Measurements from ENCODE around the gene DISC1. TPM values are rescaled to one million over a fixed set of nuclear protein-coding genes. Genes with fewer than 3 reads are reported as not detected.
"Not testable (repeated sequence)": the region's sequence is repeated elsewhere in the genome, so short reads cannot be mapped to it uniquely, and the experiment has no call there.

Gene DISC1
- total RNA-seq, 2 donors from 2014 or later = 2.9 to 5.8 TPM

GRCh38 chr1:231893400-231894102 is 267.0 kb downstream of the DISC1 start:
- Mint-ChIP-seq H3K27ac (no peak overlapping the region), H3K36me3 (ENCODE audit: insufficient read depth in 2 of 2) (no peaks in the 10 kb centered on the region), H3K27me3 (ENCODE audit: low read depth) (no peaks in the 10 kb centered on the region), H3K9me3 (peaks cover 0 to 1% of the 10 kb centered on the region in 2 donors), H3K4me1 (ENCODE audit: low read depth) (no peaks in the 10 kb centered on the region), H3K4me3 (no peak overlapping the region)
- DNase-seq (no peak), ATAC-seq (replicated peaks in 1 of 2) (no peak)

GRCh38 chr1:231896806-231897205 is 270.2 kb downstream of the DISC1 start:
- DNase-seq (no peak), ATAC-seq (replicated peaks in 1 of 2) (no peak)
- Mint-ChIP-seq H3K9me3 (peaks cover 0 to 1% of the 10 kb centered on the region in 2 donors), H3K4me1 (ENCODE audit: low read depth) (no peaks in the 10 kb centered on the region), H3K27me3 (ENCODE audit: low read depth) (no peaks in the 10 kb centered on the region), H3K36me3 (ENCODE audit: insufficient read depth in 2 of 2) (no peaks in the 10 kb centered on the region), H3K4me3 (no peak overlapping the region), H3K27ac (no peak overlapping the region)

- H3K27ac Mint-ChIP-seq = no peak overlapping the region
- no peak for DNase-seq
- H3K27me3 Mint-ChIP-seq (ENCODE audit: low read depth) = no peaks in the 10 kb centered on the region
- peaks cover 7% of the 10 kb centered on the region for H3K4me1 Mint-ChIP-seq (ENCODE audit: low read depth)
- no peaks in the 10 kb centered on the region for H3K9me3 Mint-ChIP-seq
- ATAC-seq (replicated peaks in 1 of 2) = no peak
- H3K4me3 Mint-ChIP-seq = no peak overlapping the region
- no peaks in the 10 kb centered on the region for H3K36me3 Mint-ChIP-seq (ENCODE audit: insufficient read depth in 2 of 2)
Measured at GRCh38 chr1:231899046-231899445, 272.5 kb downstream of the DISC1 start.

- H3K36me3 Mint-ChIP-seq (ENCODE audit: insufficient read depth in 2 of 2) = no peaks in the 10 kb centered on the region
- DNase-seq (no peak), ATAC-seq (replicated peaks in 1 of 2) (no peak)
- H3K27ac Mint-ChIP-seq = no peak overlapping the region
- peaks cover 7% of the 10 kb centered on the region for H3K4me1 Mint-ChIP-seq (ENCODE audit: low read depth)
- no peaks in the 10 kb centered on the region for H3K27me3 Mint-ChIP-seq (ENCODE audit: low read depth)
- no peaks in the 10 kb centered on the region for H3K9me3 Mint-ChIP-seq
- H3K4me3 Mint-ChIP-seq = no peak overlapping the region
Measured at GRCh38 chr1:231899713-231900435, 273.3 kb downstream of the DISC1 start.

- Mint-ChIP-seq H3K36me3 (ENCODE audit: insufficient read depth in 2 of 2) (no peaks in the 10 kb centered on the region), H3K27me3 (ENCODE audit: low read depth) (no peaks in the 10 kb centered on the region), H3K27ac (no peak overlapping the region), H3K4me1 (ENCODE audit: low read depth) (peaks cover 7% of the 10 kb centered on the region), H3K4me3 (no peak overlapping the region), H3K9me3 (peaks cover 0 to 4% of the 10 kb centered on the region in 2 donors)
- DNase-seq (no peak), ATAC-seq (replicated peaks in 1 of 2) (no peak)
Measured at GRCh38 chr1:231903586-231904081, 277.0 kb downstream of the DISC1 start.

GRCh38 chr1:231907310-231907709 is 280.7 kb downstream of the DISC1 start:
- not testable (repeated sequence) for ATAC-seq (replicated peaks in 1 of 2)

GRCh38 chr1:231913493-231913892 is 286.9 kb downstream of the DISC1 start:
- no peak for ATAC-seq (replicated peaks in 1 of 2)
- no peak overlapping the region for H3K4me3 Mint-ChIP-seq
- DNase-seq = no peak
- no peak overlapping the region for H3K27ac Mint-ChIP-seq
- H3K4me1 Mint-ChIP-seq (ENCODE audit: low read depth) = peaks cover 52% of the 10 kb centered on the region
- H3K9me3 Mint-ChIP-seq = peaks cover 0 to 2% of the 10 kb centered on the region in 2 donors
- H3K27me3 Mint-ChIP-seq (ENCODE audit: low read depth) = no peaks in the 10 kb centered on the region
- H3K36me3 Mint-ChIP-seq (ENCODE audit: insufficient read depth in 2 of 2) = no peaks in the 10 kb centered on the region

More at GRCh38 chr1:231907310-231907709, 280.7 kb downstream of the DISC1 start:
- H3K27me3 Mint-ChIP-seq (ENCODE audit: low read depth); H3K27ac Mint-ChIP-seq; DNase-seq; H3K36me3 Mint-ChIP-seq (ENCODE audit: insufficient read depth in 2 of 2); H3K4me1 Mint-ChIP-seq (ENCODE audit: low read depth); H3K9me3 Mint-ChIP-seq; H3K4me3 Mint-ChIP-seq: not testable (repeated sequence)

- peaks cover 79% of the 10 kb centered on the region for H3K4me1 Mint-ChIP-seq (ENCODE audit: low read depth)
Measured at GRCh38 chr1:231918239-231919015, 291.8 kb downstream of the DISC1 start.

GRCh38 chr1:231919239-231919885 is 292.8 kb downstream of the DISC1 start:
- Mint-ChIP-seq H3K27ac (peak overlapping the region; percentile 76), H3K27me3 (ENCODE audit: low read depth) (no peaks in the 10 kb centered on the region), H3K9me3 (no peaks in the 10 kb centered on the region), H3K36me3 (ENCODE audit: insufficient read depth in 2 of 2) (no peaks in the 10 kb centered on the region), H3K4me1 (ENCODE audit: low read depth) (peaks cover 77% of the 10 kb centered on the region), H3K4me3 (peak overlapping the region; percentile 44 to 47)
- no peak for ATAC-seq (replicated peaks in 1 of 2)
- no peak for DNase-seq

More at GRCh38 chr1:231918239-231919015, 291.8 kb downstream of the DISC1 start:
- H3K27ac Mint-ChIP-seq = peak overlapping the region; percentile 22
- peak overlapping the region; percentile 44 to 47 for H3K4me3 Mint-ChIP-seq
- H3K27me3 Mint-ChIP-seq (ENCODE audit: low read depth) = no peaks in the 10 kb centered on the region
- H3K9me3 Mint-ChIP-seq = no peaks in the 10 kb centered on the region
- no peaks in the 10 kb centered on the region for H3K36me3 Mint-ChIP-seq (ENCODE audit: insufficient read depth in 2 of 2)
- peak in 1 of 2 donors; percentile 42 for ATAC-seq (replicated peaks in 1 of 2)
- peak in 1 of 2 donors; percentile 6 for DNase-seq

GRCh38 chr1:231919886-231920285 is 293.3 kb downstream of the DISC1 start:
- peak overlapping the region; percentile 44 to 47 for H3K4me3 Mint-ChIP-seq
- H3K27me3 Mint-ChIP-seq (ENCODE audit: low read depth) = no peaks in the 10 kb centered on the region
- peaks cover 73% of the 10 kb centered on the region for H3K4me1 Mint-ChIP-seq (ENCODE audit: low read depth)
- ATAC-seq (replicated peaks in 1 of 2) (peak; percentile 57 to 62), DNase-seq (peak; percentile 19 to 23)
- no peaks in the 10 kb centered on the region for H3K36me3 Mint-ChIP-seq (ENCODE audit: insufficient read depth in 2 of 2)
- H3K27ac Mint-ChIP-seq = peak overlapping the region; percentile 76
- no peaks in the 10 kb centered on the region for H3K9me3 Mint-ChIP-seq

- H3K4me3 Mint-ChIP-seq = no peak overlapping the region
- H3K27me3 Mint-ChIP-seq (ENCODE audit: low read depth) = no peaks in the 10 kb centered on the region
- ATAC-seq (replicated peaks in 1 of 2) = no peak
- no peaks in the 10 kb centered on the region for H3K36me3 Mint-ChIP-seq (ENCODE audit: insufficient read depth in 2 of 2)
- H3K27ac Mint-ChIP-seq = no peak overlapping the region
- peaks cover 68% of the 10 kb centered on the region for H3K4me1 Mint-ChIP-seq (ENCODE audit: low read depth)
- no peaks in the 10 kb centered on the region for H3K9me3 Mint-ChIP-seq
- no peak for DNase-seq
Measured at GRCh38 chr1:231921646-231922345, 295.2 kb downstream of the DISC1 start.

GRCh38 chr1:231923491-231924041 is 297.0 kb downstream of the DISC1 start:
- ATAC-seq (replicated peaks in 1 of 2) (no peak), DNase-seq (no peak)
- Mint-ChIP-seq H3K27me3 (ENCODE audit: low read depth) (no peaks in the 10 kb centered on the region), H3K9me3 (no peaks in the 10 kb centered on the region), H3K27ac (no peak overlapping the region), H3K4me1 (ENCODE audit: low read depth) (peaks cover 51% of the 10 kb centered on the region), H3K4me3 (no peak overlapping the region), H3K36me3 (ENCODE audit: insufficient read depth in 2 of 2) (no peaks in the 10 kb centered on the region)
